IMR-90 (cell line): ENCODE data around the gene VAMP7. TPM values are rescaled to one million over a fixed set of nuclear protein-coding genes. Genes with fewer than 3 reads are reported as not detected.
"Not testable (repeated sequence)": the region's sequence is repeated elsewhere in the genome, so short reads cannot be mapped to it uniquely, and the experiment has no call there.

Experiments
- ATAC-seq: fragments of 200-7000 bp; cut with Tn5 transposase; 2 replicates; pipeline ENCODE4 v1.9.1; 2020; ENCODE audit warnings: low read depth, mild to moderate bottlenecking, moderate library complexity
- BruUV-seq: library from RNA; stranded (reverse); fragments of 400-500 nt; replicated peaks from 2 replicates; lab custom pipeline; 2021; lab: Mats Ljungman, UMichigan
- CTCF ChIA-PET: fragments of 300-600 bp; formaldehyde crosslinking; extraction: SDS; loops from one replicate; lab custom pipeline; 2021; ENCODE audit warnings: antibody characterized with exemption; lab: Yijun Ruan, JAX
- POLR2A ChIA-PET: fragments of 300-600 bp; sonication (Branson Sonifier 250); formaldehyde crosslinking; loops from one replicate; lab custom pipeline; 2022; ENCODE audit warnings: antibody characterized with exemption; ENCODE audit not compliant: unreplicated experiment; lab: Charles Lee
- DNase-seq: peaks from one replicate; pipeline ENCODE4 v3.0.0; 2013
- H2AFZ ChIP-seq: replicated peaks from 2 replicates; pipeline ENCODE3; 2013; ENCODE audit warnings: low read length, mild to moderate bottlenecking; ENCODE audit not compliant: poor library complexity
- H2AK5ac ChIP-seq: 2 replicates; pipeline ENCODE4 v1.6.1; 2013; ENCODE audit warnings: low read depth, low read length, inconsistent platforms
- H2AK9ac ChIP-seq: replicated peaks from 2 replicates; pipeline ENCODE3; 2013; ENCODE audit warnings: mild to moderate bottlenecking, low read depth, low read length, moderate library complexity; ENCODE audit not compliant: poor library complexity
- H2BK120ac ChIP-seq: 2 replicates; pipeline ENCODE4 v1.6.1; 2013; ENCODE audit warnings: low read depth, low read length, inconsistent platforms
- H2BK15ac ChIP-seq: 3 replicates; pipeline ENCODE4 v1.6.1; 2013; ENCODE audit warnings: low read depth, low read length, inconsistent platforms
- H2BK20ac ChIP-seq: 2 replicates; pipeline ENCODE4 v1.6.1; 2013; ENCODE audit warnings: low read depth, mild to moderate bottlenecking, inconsistent platforms, low read length, moderate library complexity
- H2BK5ac ChIP-seq: 2 replicates; pipeline ENCODE4 v1.6.1; 2013; ENCODE audit warnings: mild to moderate bottlenecking, low read depth, low read length, inconsistent platforms; ENCODE audit not compliant: poor library complexity, severe bottlenecking
- H3K14ac ChIP-seq: replicated peaks from 2 replicates; pipeline ENCODE4 v1.6.1; 2013; ENCODE audit warnings: low read depth, low read length, inconsistent platforms
- H3K18ac ChIP-seq: 2 replicates; pipeline ENCODE4 v1.6.1; 2013; ENCODE audit warnings: low read depth, low read length, control low read depth
- H3K23ac ChIP-seq: 2 replicates; pipeline ENCODE4 v1.6.1; 2013; ENCODE audit warnings: low read depth, low read length, inconsistent platforms
- H3K27ac ChIP-seq: 2 replicates; pipeline ENCODE4 v1.5.1; 2013; ENCODE audit warnings: mild to moderate bottlenecking, control low read depth, low read length; ENCODE audit not compliant: insufficient read depth
- H3K27me3 ChIP-seq: 2 replicates; pipeline ENCODE4 v1.6.1; 2013; ENCODE audit warnings: low read length; ENCODE audit not compliant: control insufficient read depth, insufficient read depth
- H3K36me3 ChIP-seq: 2 replicates; pipeline ENCODE4 v1.6.1; 2013; ENCODE audit warnings: low read length, mixed read lengths; ENCODE audit not compliant: control insufficient read depth, insufficient read depth
- H3K4ac ChIP-seq: 2 replicates; pipeline ENCODE4 v1.6.1; 2013; ENCODE audit warnings: low read depth, low read length, inconsistent platforms
- H3K4me1 ChIP-seq: 2 replicates; pipeline ENCODE4 v1.6.1; 2013; ENCODE audit warnings: low read length, mixed read lengths; ENCODE audit not compliant: control insufficient read depth, insufficient read depth
- H3K4me2 ChIP-seq: 2 replicates; pipeline ENCODE4 v1.6.1; 2013; ENCODE audit warnings: low read depth, mild to moderate bottlenecking, control low read depth, low read length, moderate library complexity
- H3K4me3 ChIP-seq: 2 replicates; pipeline ENCODE4 v1.5.1; 2013; ENCODE audit warnings: low read depth, mild to moderate bottlenecking, control low read depth, low read length, moderate library complexity; ENCODE audit not compliant: insufficient read depth
- H3K56ac ChIP-seq: 2 replicates; pipeline ENCODE4 v1.6.1; 2013; ENCODE audit warnings: low read length, inconsistent platforms; ENCODE audit not compliant: insufficient read depth; ENCODE audit errors: extremely low read depth
- H3K79me1 ChIP-seq, 2 experiments: 2 replicates each; pipeline ENCODE4 v1.6.1; 2013; ENCODE audit warnings: low read length in 2 of 2, inconsistent platforms in 1 of 2, low read depth in 1 of 2
- H3K9ac ChIP-seq: 2 replicates; pipeline ENCODE4 v1.6.1; 2013; ENCODE audit warnings: low read depth, low read length, control low read depth
- H3K9me1 ChIP-seq: 2 replicates; pipeline ENCODE4 v1.6.1; 2013; ENCODE audit warnings: low read length, inconsistent platforms; ENCODE audit not compliant: insufficient read depth
- H3K9me3 ChIP-seq: 2 replicates; pipeline ENCODE4 v1.6.1; 2013; ENCODE audit warnings: low read length; ENCODE audit not compliant: control insufficient read depth, insufficient read depth
- H4K20me1 ChIP-seq: 2 replicates; pipeline ENCODE4 v1.6.1; 2013; ENCODE audit warnings: low read length, inconsistent platforms; ENCODE audit not compliant: insufficient read depth
- H4K5ac ChIP-seq: 2 replicates; pipeline ENCODE4 v1.6.1; 2013; ENCODE audit warnings: mild to moderate bottlenecking, low read depth, low read length, control low read depth
- H4K8ac ChIP-seq, 2 experiments: 2 replicates each; pipeline ENCODE4 v1.6.1; 2013; ENCODE audit warnings: low read depth in 2 of 2, low read length in 2 of 2, control low read depth in 1 of 2, inconsistent platforms in 1 of 2
- H4K91ac ChIP-seq: 2 replicates; pipeline ENCODE4 v1.6.1; 2013; ENCODE audit warnings: low read depth, low read length, inconsistent platforms; ENCODE audit not compliant: insufficient read depth
- WGBS, 2 experiments: methylation state at CpG; one replicate each; pipeline versions ENCODE4 v1.1.5 to v1.1.7; 2013; ENCODE audit warnings: missing lambda C conversion rate in 2 of 2; ENCODE audit not compliant: insufficient read length in 1 of 2; ENCODE audit errors: extremely low coverage in 2 of 2; 5-methylcytosine and 5-hydroxymethylcytosine counted together
- dilution Hi-C: fragments of 300-500 bp; cut with HindIII; formaldehyde crosslinking; loops from one replicate; pipeline ENCODE4 v1.14.3; 2018; ENCODE audit warnings: low sequenced_read_pairs; ENCODE audit not compliant: unreplicated experiment
- in situ Hi-C: fragments of 300-500 bp; cut with MboI; formaldehyde crosslinking; loops from 3 replicates; pipeline ENCODE4 v1.14.3; 2019; ENCODE audit warnings: low sequenced_read_pairs, inconsistent platforms, mixed read lengths
- intact Hi-C: fragments of 100-400 bp; cut with micrococcal nuclease; formaldehyde crosslinking; loops from 2 replicates; pipeline ENCODE4 v1.10.0; 2022
- polyA plus RNA-seq, 3 experiments: library from polyadenylated mRNA; depleted of rRNA; stranded (reverse); fragments of >200 nt; gene quantifications; 2 replicates each; pipeline ENCODE4 v1.2.3, GENCODE V29; 2012; ENCODE audit warnings: low replicate concordance in 1 of 3
- total RNA-seq: library from RNA; depleted of rRNA; stranded (reverse); fragments of >200 nt; gene quantifications from 2 replicates; pipeline ENCODE4 v1.2.3, GENCODE V29; 2012

The VAMP7 gene
- total and polyA plus RNA-seq, 2 of the 4 experiments (the other 2 are of a cell fraction), result 21.7 to 39.1 TPM

GRCh38 chrX:155986995-155987394, 105.8 kb downstream of the VAMP7 start:
- H3K79me1 ChIP-seq, H3K36me3 ChIP-seq, DNase-seq, dilution Hi-C loops, H4K8ac ChIP-seq, H3K9ac ChIP-seq, H2AFZ ChIP-seq, H2BK120ac ChIP-seq, H3K4me3 ChIP-seq, POLR2A ChIA-PET, H2BK20ac ChIP-seq, H2AK9ac ChIP-seq, H3K9me3 ChIP-seq, H3K23ac ChIP-seq, H4K5ac ChIP-seq, H3K27ac ChIP-seq, H3K9me1 ChIP-seq, H2AK5ac ChIP-seq, in situ Hi-C loops, H4K20me1 ChIP-seq, H4K91ac ChIP-seq, ATAC-seq, H3K4ac ChIP-seq, H3K27me3 ChIP-seq, H3K14ac ChIP-seq, H3K4me2 ChIP-seq, H3K4me1 ChIP-seq, H2BK15ac ChIP-seq, BruUV-seq, intact Hi-C loops, H3K18ac ChIP-seq, CTCF ChIA-PET, H3K56ac ChIP-seq, H2BK5ac ChIP-seq: not testable (repeated sequence)
- 0% methylated on average over 1 of the region's 2 CpGs; no CpG with 5 or more reads in 1 of the 2 experiments for WGBS, 2 experiments
